ENCODE results near the gene CAV3.

DNA sequence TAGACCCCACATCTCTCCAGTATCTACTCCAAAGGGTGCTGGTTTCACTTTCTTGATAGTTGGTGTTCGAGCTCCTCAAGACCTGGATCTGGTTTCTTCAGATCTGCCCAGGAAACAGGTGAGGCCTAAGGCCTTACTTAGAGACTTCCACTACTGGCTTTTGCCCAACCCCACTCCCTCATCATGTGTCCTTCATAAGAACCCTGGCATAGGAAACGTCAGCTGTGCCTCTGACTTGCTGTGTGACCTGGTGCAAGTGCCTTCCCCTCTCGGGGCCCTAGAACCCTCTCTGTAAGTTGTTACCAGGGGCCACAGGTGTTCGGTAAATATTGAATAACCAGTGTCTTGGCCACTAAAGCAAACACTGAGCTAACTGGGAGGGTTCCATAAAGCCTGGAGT is 31.9 kb downstream of the CAV3 start:
- TF ChIP-seq, protein P1, sequence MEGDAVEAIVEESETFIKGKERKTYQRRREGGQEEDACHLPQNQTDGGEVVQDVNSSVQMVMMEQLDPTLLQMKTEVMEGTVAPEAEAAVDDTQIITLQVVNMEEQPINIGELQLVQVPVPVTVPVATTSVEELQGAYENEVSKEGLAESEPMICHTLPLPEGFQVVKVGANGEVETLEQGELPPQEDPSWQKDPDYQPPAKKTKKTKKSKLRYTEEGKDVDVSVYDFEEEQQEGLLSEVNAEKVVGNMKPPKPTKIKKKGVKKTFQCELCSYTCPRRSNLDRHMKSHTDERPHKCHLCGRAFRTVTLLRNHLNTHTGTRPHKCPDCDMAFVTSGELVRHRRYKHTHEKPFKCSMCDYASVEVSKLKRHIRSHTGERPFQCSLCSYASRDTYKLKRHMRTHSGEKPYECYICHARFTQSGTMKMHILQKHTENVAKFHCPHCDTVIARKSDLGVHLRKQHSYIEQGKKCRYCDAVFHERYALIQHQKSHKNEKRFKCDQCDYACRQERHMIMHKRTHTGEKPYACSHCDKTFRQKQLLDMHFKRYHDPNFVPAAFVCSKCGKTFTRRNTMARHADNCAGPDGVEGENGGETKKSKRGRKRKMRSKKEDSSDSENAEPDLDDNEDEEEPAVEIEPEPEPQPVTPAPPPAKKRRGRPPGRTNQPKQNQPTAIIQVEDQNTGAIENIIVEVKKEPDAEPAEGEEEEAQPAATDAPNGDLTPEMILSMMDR (IDR thresholded peaks at IDR 0.05), result no peak
- no peak for TF ChIP-seq POLR2A (IDR thresholded peaks at IDR 0.05)

All from lower leg skin (tissue), 3 donors.